T follicular helper cell (primary cell): Measurements from ENCODE around the gene ZFYVE1.

Experiments
- DNase-seq: peaks from one replicate; pipeline ENCODE4 v3.0.0-alpha.2; 2020; ENCODE audit warnings: low read depth

ZFYVE1 gene

GRCh38 chr14:72921396-72921795 is 105.5 kb downstream of the ZFYVE1 start:
- DNase-seq, result no peak

GRCh38 chr14:72920008-72920407 is 106.9 kb downstream of the ZFYVE1 start:
- DNase-seq, result no peak
